K562 (cell line): Measurements from ENCODE around the gene SECISBP2. TPM values are rescaled to one million over a fixed set of nuclear protein-coding genes. Genes with fewer than 3 reads are reported as not detected.

Source experiments
- ZNF318 ChIP-seq, 2 experiments: fragments of 450-650 bp; IDR thresholded peaks; 2 replicates each; pipeline ENCODE4 v1.6.1; 2016; ENCODE audit warnings: mild to moderate bottlenecking in 2 of 2, borderline replicate concordance in 1 of 2, low read depth in 1 of 2, moderate library complexity in 1 of 2
- polyA plus RNA-seq, 8 experiments: library from polyadenylated mRNA; depleted of rRNA in 4 of 8; stranded (reverse) in 5 of 8; unstranded in 3 of 8; fragments of >200 nt; fragmentation: Nextera tagmentation in 2 of 8; fragmentation: Illumina TruSeq in 1 of 8; extraction: Ambion mirVana in 2 of 8; extraction: Trizol in 1 of 8; gene quantifications; 2 replicates each; pipeline versions ENCODE4 v1.2.1 to v1.2.3, GENCODE V29; 2011 to 2014; ENCODE audit warnings: inconsistent platforms in 1 of 8, missing spikeins in 1 of 8
- total RNA-seq, 7 experiments: library from RNA; depleted of rRNA in 6 of 7; stranded (reverse); fragments of >200 nt in 6 of 7; fragmentation: Illumina TruSeq in 2 of 7; extraction: Trizol in 2 of 7; gene quantifications; 2 replicates each; pipeline versions ENCODE4 v1.2.1 to v1.2.3, GENCODE V29; 2011 to 2021; ENCODE audit warnings: low replicate concordance in 1 of 7

SECISBP2 gene
- total and polyA plus RNA-seq, 9 of the 15 experiments (the other 6 are each of a cell fraction or from before 2014, with no cell fraction given) = 3.2 to 41.6 (median 26.1) TPM

GRCh38 chr9:89388084-89388867 is 70.0 kb downstream of the SECISBP2 start (continued):
- peak in 1 of 2 experiments; percentile 78; a peak in 1 of 4 replicates for TF ChIP-seq ZNF318 (IDR thresholded peaks at IDR 0.05; ENCODE audit: borderline replicate concordance in 1 of 2, low read depth in 1 of 2)
